Epithelial cell of proximal tubule (primary cell): ENCODE data around the gene FAM131B. TPM values are rescaled to one million over a fixed set of nuclear protein-coding genes. Genes with fewer than 3 reads are reported as not detected.

ENCODE experiments used
- DNase-seq: peaks from one replicate; pipeline ENCODE4 v3.0.0-alpha.2; 2011; ENCODE audit warnings: low read depth
- H3K4me3 ChIP-seq: 2 replicates; pipeline ENCODE4 v1.5.1; 2011; ENCODE audit warnings: low read depth, mild to moderate bottlenecking, low read length
- CTCF ChIP-seq: conservative IDR thresholded peaks from 2 replicates; pipeline ENCODE4 v1.5.1; 2012; ENCODE audit warnings: low read depth, mild to moderate bottlenecking, low read length
- total RNA-seq: library from RNA; depleted of rRNA; stranded (reverse); fragments of >200 nt; gene quantifications from 2 replicates; pipeline ENCODE4 v1.2.3, GENCODE V29; 2015

Gene FAM131B
- total RNA-seq, 1 donor from 2014 or later = 1.5 TPM

DNA sequence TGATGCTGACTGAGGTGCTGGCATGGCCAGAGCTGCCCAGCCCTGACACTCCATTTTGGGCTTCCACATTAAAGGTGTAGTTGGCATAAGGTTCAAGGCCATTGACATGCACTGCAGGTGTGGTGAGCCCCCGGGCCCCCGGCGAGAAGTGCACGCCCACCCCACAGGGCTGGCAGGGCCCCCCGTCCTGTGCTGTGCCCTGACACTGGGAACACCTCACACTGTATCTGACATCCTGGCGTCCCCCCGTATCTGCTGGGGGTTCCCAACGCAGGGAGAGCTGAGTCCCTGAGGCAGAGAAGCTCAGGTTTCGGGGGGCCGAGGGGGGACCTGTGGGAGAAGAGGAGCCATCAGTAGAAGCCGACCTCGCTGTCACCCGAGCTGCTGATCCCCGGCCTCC lies 36.1 kb upstream of the FAM131B start:
- DNase-seq = no peak
- no peak for TF ChIP-seq CTCF
- no peak overlapping the region for H3K4me3 ChIP-seq

- no peak overlapping the region for H3K4me3 ChIP-seq
- no peak for TF ChIP-seq CTCF
- no peak for DNase-seq
Observed at GRCh38 chr7:143397710-143398530, 35.4 kb upstream of the FAM131B start.

- no peak for DNase-seq
- H3K4me3 ChIP-seq = no peak overlapping the region
- no peak for TF ChIP-seq CTCF
Observed at GRCh38 chr7:143396625-143397556, 34.4 kb upstream of the FAM131B start.

GRCh38 chr7:143396182-143396581 lies 33.7 kb upstream of the FAM131B start:
- DNase-seq = no peak
- no peak for TF ChIP-seq CTCF
- H3K4me3 ChIP-seq = no peak overlapping the region

DNA sequence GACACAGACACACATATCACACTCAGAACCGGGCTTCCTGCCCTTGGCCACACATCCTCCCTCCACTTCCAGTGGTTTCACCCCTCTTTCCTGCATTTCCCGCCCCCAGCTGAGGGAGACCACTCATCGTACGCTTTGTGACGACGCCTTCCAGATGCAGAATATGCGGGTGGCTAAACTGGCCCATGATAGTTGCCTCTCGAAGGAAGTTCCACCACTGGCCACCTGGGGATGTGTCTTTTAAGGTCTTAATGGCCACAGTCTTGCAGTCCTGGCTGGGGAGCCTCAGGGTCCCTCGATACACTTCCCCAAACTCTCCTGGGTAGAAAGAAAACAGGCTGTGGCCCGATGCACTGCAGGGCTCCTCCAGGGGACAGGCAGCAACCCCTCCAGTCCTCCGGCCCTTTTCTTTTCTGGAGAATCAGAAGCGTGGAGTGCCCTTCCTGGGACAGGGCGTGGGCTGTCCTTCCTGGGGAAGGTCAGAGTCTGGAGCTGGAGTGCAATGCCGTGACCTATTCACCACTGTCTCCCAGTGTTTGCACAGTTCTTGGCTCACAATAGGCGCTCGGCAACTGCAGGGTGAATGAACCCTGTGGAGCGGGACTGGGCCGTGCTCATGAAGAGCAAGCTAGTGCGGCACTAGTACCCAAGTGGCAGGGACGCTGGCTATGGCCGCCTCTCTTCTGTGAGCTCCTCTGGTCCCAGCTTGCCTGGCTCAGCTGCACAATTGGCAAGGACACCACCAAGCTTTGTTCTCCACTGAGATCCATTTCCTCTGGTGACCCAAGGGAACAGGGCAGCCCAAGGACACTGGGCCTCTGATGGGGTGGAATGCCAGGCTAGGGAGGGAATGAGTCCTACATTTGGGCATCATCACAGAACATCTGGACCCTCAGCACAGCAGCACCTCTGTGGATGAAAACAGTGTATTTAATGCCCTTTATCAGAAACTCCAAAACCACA lies 33.0 kb upstream of the FAM131B start:
- no peak overlapping the region for H3K4me3 ChIP-seq
- DNase-seq = no peak
- TF ChIP-seq CTCF = peak; percentile 2

GRCh38 chr7:143394777-143395176 lies 32.3 kb upstream of the FAM131B start:
- TF ChIP-seq CTCF = no peak
- no peak overlapping the region for H3K4me3 ChIP-seq
- no peak for DNase-seq
